Measurements from ENCODE around the gene RAB11B.
A peak's percentile ranks its signal among the peaks of the same experiment; 100 is the strongest.
"Not testable (repeated sequence)": the region's sequence is repeated elsewhere in the genome, so short reads cannot be mapped to it uniquely, and the experiment has no call there.

The RAB11B gene

DNA sequence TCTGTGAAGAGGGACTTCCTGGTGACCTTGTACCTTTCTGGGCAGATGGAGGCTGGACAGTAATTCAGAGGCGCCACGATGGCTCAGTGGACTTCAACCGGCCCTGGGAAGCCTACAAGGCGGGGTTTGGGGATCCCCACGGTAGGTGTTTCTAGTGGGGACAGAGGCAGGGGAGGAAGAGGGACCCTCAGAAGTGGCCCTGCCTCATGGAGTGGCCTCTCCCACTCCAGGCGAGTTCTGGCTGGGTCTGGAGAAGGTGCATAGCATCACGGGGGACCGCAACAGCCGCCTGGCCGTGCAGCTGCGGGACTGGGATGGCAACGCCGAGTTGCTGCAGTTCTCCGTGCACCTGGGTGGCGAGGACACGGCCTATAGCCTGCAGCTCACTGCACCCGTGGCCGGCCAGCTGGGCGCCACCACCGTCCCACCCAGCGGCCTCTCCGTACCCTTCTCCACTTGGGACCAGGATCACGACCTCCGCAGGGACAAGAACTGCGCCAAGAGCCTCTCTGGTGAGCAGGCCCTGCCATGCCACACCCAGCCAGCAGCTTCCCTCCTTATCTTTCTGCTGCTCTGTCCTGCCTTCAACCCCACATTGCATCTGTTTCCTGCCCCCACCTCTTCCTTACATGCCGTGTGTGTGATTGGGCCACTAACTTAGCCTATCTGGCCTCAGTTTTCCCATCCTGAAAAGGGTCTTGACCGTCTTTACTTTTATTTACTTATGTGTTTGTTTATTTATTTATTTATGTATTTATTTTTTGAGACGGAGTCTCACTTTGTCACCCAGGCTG lies 19.0 kb upstream of the RAB11B start:
- no peak for DNase-seq

DNA sequence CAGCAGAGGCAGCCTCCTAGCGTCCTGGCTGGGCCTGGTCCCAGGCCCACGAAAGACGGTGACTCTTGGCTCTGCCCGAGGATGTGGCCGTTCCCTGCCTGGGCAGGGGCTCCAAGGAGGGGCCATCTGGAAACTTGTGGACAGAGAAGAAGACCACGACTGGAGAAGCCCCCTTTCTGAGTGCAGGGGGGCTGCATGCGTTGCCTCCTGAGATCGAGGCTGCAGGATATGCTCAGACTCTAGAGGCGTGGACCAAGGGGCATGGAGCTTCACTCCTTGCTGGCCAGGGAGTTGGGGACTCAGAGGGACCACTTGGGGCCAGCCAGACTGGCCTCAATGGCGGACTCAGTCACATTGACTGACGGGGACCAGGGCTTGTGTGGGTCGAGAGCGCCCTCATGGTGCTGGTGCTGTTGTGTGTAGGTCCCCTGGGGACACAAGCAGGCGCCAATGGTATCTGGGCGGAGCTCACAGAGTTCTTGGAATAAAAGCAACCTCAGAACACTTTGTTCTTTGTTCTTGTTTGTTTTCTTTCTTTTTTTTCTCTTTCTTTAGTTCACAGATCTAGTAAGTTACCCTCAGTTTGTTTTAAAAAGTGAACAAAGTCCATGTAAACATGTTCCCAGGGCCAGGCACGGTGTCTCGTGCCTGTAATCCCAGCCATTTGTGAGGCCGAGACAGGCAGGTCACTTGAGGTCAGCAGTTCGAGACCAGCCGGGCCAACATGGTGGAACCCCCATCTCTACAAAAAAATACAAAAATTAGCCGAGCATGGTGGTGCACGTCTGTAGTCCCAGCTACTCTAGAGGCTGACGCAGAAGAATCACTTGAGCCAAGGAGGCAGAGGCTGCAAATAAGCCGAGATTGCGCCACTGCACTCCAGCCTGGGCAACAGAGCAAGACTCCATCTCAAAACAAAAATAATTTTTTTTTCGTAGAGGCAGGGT lies 16.0 kb upstream of the RAB11B start:
- no peak for DNase-seq

GRCh38 chr19:8375766-8376165 lies 14.4 kb upstream of the RAB11B start:
- not testable (repeated sequence) for DNase-seq

- not testable (repeated sequence) for DNase-seq
Measured at GRCh38 chr19:8376373-8376974, 13.7 kb upstream of the RAB11B start.

GRCh38 chr19:8377598-8377997 lies 12.6 kb upstream of the RAB11B start:
- DNase-seq: no peak

DNA sequence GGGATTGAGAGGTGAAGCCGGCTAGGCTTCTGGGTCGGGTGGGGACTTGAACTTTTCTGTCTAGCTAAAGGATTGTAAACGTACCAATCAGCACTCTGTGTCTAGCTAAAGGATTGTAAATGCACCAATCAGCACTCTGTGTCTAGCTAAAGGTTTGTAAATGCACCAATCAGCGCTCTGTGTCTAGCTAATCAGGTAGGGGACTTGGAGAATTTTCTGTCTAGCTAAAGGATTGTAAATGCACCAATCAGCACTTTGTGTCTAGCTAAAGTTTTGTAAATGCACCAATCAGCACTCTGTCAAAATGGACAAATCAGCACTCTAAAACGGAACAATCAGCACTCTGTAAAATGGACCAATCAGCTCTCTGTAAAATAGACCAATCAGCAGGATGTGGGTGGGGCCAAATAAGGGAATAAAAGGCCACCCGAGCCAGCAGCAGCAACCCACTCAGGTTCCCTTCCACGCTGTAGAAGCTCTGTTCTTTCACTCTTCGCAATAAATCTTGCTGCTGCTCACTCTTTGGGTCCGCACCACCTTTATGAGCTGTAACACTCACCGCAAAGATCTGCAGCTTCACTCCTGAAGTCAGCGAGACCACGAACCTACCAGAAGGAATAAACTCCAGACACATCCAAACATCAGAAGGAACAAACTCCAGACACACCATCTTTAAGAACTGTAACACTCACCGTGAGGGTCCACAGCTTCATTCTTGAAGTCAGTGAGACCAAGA lies 10.8 kb upstream of the RAB11B start:
- not testable (repeated sequence) for DNase-seq

- not testable (repeated sequence) for DNase-seq
Measured at GRCh38 chr19:8384569-8384968, 5.6 kb upstream of the RAB11B start.

- not testable (repeated sequence) for DNase-seq
Measured at GRCh38 chr19:8385103-8385502, 5.1 kb upstream of the RAB11B start.

GRCh38 chr19:8385566-8385965 lies 4.6 kb upstream of the RAB11B start:
- not testable (repeated sequence) for DNase-seq

GRCh38 chr19:8386419-8386818 lies 3.7 kb upstream of the RAB11B start:
- not testable (repeated sequence) for DNase-seq

DNA sequence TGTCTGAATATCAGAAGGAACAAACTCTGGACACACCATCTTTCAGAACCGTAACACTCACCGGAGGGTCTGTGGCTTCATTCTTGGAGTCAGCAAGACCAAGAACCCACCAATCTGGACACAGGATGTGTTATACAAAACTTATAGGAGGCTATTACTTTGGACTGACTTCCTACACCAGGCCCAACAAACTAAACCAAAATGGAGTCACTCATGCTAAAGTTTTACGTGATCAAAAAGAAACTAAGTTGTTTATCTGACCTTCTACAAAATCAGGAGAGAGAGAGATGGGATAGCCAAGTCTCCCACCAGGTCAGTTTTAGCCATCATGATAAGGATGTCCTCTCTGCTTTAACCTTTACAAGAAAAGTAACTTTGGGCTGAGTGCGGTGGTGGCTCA lies 3.2 kb upstream of the RAB11B start:
- no peak for DNase-seq

DNA sequence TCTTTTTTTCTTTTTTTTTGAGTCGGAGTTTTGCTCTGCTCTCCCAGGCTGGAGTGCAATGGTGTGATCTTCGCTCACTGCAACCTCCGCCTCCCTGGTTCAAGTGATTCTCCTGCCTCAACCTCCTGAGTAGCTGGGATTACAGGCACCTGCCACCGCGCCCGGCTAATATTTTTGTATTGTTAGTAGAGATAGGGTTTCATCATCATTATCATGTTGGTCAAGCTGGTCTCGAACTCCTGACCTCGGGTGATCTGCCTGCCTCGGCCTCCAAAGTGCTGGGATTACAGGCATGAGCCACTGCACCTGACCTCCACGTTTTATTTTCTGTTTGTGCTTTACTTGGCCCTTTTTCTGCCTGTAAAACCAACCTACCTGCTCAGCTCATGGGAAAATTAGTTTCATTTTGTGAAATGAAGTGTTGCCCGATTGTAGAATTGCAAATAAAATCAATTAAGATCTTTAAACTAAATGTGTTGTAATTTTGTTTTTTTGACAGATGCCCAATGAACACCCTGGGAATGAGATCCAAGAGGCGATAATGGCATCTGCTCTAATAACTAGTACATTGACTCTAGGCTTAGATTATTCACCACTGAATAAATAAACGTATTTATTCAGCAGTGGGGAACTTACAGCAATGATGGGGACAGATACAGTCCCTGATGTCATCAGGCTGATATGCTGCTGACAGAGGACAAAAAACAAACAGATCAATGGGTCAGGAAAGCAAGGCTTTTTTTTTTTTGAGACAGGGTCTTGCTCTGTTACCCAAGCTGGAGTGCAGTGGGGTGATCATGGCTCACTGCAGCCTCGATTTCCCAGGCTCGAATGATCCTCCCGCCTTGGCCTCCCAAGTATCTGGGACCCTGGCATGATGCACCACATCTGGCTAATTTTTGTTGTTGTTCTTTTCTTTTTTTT lies 2.2 kb upstream of the RAB11B start:
- DNase-seq: no peak

GRCh38 chr19:8388612-8388958 lies 1.6 kb upstream of the RAB11B start:
- no peak for DNase-seq

DNA sequence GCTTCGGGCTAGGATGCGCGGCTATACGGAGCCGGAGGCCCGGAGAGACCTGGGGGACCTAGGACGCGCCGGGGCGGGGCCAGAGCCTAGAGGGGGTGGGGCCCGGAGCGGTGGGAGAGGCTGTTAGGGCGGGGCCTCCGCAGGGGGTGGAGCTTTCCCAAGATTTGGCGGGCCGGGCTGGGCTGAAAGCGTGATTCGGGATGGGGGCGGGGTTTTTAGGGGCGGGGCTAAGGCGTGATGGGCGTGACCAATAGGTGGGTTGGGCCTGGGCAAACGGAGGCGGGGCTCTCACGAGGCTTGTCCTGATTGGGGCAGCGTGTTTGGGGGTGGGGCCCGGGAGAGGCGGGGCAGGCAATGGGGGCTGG lies 439 bp downstream of the RAB11B start:
- peak; percentile 88 for DNase-seq

DNA sequence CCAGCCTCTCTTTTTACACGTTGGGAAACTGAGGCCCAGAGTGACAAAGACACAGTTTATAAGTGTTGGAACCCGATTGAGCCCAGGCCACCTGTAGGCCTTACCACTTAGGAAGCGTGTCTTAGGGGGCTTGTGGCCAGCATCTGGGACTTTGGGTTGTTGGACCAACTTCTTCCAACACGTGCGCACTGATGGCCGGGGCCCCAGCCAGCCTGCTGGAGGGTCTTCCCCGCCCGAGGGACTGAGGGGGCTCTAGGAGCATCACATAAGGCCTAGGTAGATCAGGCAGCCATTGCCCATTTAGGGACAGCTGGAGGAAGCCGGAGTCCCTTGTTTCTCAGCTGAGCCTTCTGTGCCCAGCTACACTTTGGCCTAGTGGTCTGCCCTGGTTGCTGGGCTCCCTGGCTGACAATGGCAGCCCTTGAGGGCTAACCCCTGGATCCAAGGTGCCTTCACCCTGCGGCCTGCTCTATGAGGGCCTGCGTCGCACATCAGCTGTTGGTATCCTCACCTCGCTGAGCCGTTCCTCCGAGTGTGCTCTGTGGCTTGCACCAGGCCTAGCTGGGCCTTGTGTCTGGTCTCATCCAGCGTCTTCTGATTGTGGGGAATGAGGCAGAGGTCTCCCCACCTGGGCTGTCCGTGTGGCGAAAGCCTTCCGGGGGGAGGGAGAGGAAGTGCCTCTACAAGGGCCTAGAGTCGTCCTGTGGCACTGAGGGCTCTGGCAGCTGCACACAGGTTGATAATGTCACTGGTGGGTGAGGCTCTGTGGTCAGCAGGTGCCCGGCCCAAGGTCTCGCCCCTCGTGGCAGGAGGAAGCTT lies 1.2 kb downstream of the RAB11B start:
- DNase-seq: no peak

GRCh38 chr19:8392017-8392591 lies 1.9 kb downstream of the RAB11B start:
- DNase-seq: no peak

GRCh38 chr19:8393192-8393870 lies 3.2 kb downstream of the RAB11B start:
- no peak for DNase-seq

- DNase-seq: no peak
Measured at GRCh38 chr19:8393871-8394250, 3.7 kb downstream of the RAB11B start.

DNA sequence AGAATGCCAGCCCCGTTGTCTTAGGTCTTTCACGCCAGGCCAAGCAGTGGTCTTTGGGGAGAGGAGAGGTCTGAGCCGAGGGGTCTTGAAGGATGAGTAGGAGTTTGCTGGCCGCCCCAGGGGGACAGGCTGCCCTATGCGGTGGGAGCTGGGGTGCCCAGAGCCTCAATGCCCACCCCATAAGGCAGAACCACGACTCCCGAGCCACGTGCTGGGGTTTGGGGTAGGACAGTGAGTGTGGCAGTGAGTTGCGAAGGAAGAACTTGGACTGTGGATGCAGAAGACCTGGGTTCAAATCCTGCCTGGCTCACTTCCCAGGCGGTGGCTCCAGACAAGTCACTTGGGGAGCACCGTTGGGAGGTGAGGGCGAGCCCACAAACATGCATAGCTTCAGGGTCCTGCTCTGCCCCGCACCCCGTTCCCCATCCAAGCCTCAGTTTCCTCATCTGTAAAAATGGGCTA lies 5.5 kb downstream of the RAB11B start:
- DNase-seq: no peak

DNA sequence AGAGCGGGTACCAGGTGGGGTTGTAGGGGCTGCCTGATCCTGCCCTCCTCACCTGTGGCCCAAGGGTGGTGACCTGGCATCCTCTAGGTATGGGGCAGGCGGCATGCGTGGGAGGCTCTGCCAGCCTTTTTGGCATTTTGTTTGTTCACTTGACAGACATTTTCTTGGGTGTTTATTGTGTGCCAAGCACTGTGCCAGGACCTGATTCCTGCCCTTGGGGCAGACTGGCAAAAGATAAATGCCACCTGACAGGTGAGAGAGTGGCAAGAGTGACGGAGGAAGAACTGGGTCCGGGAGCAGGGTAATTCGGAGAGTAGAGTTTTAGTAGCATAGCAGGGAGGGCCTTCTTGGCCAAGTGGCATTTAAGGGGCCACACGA lies 6.0 kb downstream of the RAB11B start:
- no peak for DNase-seq

Data from stimulated activated naive CD4-positive, alpha-beta T cell treated with Interleukin-2 at 50 U/mL for 16 hours (primary cell).